DMS153 (cell line): ENCODE measurements around the gene FILIP1L.
A peak's percentile ranks its signal among the peaks of the same experiment; 100 is the strongest.

Experiments used
- DNase-seq: peaks from one replicate; lab custom pipeline; 2025; lab: John Stamatoyannopoulos, UW

FILIP1L gene

DNA sequence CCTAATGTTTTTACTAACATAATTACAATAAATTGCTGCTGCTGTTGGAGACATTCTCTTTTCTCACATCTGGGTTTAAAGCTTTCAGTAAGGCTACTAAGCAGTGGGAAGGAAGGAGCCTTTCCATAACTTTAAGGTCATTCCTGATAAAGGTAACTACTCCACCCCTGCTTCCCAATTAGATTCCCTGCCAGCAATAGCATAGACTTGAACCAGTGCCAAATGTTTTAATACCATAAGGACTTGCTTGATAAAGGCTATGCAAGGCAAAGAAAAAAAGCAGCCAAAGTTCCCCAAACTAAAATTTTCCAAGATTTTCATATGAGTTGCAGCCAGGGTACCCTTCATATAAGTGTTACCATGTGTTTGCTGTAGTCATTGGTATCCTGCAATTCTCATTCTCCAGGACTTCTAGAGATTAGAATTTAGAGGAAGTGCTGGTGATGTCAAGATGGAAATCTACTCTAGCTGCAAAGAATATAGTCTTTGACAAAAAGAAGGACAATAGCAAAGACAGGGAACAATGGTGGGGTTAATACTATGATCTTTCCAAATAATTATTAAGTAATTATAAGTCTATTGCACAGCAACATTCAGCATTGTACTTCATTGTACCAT is 106.1 kb downstream of the FILIP1L start:
- no peak for DNase-seq

DNA sequence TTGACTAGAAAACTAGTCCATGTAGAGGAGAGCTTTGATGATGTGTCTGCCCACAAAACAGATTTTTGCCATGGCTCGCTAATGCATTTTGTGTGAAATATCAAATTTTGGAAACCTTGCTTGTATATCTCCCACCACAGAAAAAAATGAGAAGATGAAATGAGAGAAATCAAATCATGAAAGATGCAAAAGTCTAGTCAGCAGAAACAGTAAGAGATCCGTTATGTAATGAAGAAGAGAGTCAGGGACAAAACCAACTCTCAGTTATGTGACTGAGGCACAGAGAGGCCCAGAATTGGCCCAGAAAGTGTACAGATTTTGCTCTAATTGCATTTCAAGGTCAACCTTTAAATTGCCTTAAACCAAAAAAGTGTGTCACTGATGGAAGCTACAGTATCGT is 107.0 kb downstream of the FILIP1L start:
- no peak for DNase-seq

DNA sequence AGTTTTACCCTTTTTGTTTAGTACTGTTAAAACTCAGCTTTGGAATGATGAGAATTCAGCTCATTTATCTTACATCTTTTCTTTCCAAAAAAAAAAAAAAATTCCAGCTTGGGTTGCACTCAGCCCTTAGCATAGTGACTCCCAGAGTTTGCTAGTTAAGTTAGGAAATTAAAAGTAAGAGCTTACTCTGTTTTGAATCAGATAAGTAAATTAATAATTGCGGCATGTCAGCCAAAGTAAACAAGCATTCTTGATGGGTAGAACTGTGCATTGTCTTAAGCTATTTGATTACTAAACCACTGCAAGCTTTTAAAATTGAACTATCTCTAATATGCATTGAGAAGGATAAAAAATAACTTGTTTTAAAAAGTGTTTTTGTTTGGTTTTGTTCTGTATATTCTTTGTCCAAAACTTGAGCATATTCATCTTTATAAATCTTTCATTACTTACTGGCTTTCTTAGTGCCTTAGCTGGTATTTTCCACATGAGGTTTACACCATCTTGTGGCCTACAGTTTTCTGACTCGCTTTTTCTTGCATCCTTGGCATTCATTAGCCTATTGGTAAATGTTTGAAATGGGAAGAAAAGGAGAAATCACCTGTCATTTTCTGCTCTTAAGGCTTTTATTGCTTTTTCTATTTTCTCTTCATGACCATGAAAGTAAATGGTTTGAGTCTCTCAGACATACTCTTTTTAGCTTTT is 107.6 kb downstream of the FILIP1L start:
- DNase-seq = no peak

DNA sequence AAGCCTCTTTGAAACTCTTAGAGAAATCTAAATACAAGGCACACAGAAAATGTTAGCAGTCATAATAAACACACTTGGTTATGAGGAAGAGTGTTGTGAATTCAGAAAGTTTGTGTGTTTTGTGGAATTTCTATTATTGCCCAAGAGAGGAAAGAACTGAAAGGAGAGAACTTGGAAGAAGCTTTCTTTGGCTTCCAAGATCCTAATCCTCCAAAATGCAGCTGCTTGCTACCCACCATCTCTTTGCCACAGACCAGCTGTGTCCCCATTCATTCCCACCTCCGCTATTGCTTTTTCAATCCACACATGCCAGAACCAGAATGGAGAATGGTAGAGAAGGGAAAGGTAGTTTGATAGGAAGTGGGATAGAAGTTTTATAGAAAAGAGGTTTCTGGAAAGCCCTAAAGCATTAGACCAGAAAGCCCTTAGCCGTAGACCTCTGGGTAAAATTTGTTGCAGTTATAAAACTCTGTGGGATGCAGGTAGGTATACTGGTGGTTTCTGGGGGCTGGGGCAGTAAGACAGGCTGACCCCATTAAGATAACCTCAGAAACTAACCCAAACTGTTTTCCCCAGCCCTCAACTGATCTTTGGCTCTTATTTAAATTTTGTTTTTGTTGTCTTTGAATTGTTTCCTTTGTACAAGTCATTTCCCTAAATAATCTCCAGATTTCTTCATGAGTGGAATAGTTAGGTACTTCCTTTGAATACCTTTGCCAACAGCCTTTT is 108.5 kb downstream of the FILIP1L start:
- no peak for DNase-seq

DNA sequence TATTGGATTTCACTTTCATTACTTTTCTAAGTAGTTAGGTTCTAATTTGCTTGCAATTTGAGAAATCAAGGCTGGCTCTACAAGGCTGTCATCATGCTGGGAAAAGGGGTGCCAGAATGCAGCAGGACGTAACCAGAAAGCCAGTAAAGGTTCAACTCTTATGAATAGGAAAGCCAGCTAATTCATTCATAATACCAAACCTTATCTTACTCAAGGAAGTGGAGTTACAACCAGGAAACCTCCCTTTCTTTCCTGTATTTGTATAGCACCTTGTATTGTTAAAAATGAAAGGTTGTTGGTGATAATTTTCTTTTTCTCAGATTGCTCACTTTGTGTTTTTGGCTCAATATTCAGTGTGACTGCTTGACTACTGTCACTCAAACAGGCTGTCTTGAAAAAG is 109.4 kb downstream of the FILIP1L start:
- no peak for DNase-seq

DNA sequence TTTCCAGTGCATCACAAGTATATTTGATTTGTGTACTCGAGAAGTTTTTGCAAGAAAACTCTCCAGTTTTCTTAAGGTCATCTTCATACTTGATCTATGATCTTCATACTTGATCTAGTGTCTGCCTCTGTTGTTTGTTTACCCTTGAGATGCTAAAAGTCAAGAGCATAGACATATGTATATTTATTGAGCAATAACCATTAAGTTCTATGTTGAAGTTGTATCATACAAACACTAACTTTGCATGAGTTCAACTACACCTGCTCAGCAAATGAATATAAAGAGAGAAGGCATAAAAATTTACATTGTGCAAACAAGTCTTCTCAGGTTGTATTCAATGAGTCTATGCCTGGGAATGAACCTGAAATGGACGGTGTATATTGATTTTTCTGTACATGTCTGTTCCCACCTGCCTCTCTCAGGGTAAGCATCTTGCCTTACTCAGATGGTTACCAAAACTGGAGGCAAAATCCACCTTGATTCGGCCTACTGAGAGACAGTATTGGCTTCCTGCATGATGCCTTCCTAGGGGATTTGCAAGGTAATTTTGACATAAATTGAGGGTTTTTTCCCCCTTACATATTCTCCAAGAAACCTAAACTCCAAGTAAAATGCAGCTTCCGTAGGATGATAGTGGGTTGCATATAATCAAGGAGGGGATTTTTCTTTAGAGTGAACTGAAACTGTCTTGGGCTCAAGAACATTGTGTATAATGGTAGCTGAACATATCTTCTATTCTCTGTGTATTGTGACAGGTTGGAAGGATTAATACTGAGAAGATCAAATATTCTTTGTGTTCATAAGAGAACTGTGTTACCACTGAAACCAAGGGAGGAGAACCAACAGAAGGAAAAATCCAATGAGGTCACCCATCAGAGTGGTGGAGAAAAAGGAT is 110.4 kb downstream of the FILIP1L start:
- DNase-seq = peak; percentile 71

DNA sequence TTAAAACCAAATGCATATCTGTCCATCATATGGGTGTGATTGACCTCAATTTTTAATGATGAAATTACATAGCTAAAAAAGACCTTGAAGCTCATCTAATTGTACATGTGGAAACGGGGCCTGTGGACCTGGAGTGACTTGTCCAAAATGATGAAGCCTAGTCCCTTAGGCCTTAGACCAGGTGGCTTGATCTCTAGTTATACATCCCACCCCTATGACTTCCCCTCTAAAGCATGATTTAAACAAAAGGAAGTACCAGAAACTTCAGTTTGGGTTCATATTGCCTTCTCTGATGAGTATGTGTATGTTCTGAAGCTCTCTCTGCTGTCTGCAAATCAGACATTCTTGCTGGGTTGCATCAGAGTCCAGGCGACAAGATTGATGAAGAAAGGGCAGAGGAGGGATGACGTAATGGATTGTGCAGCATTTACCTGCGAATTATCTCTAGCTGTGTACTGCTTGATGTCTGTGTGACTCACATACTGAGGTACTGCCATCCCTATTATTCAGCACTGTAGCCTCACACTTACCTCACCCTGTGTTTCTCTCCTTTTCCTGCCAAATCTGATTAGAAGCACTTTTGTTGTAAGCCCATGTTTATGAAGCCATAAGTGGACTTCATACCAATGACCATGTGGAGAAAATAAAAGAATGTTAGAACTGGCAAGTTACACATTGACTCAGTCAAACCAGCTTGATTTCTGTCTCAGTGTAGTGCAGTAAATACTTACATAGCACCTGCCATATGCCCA is 111.5 kb downstream of the FILIP1L start:
- DNase-seq = peak; percentile 65

DNA sequence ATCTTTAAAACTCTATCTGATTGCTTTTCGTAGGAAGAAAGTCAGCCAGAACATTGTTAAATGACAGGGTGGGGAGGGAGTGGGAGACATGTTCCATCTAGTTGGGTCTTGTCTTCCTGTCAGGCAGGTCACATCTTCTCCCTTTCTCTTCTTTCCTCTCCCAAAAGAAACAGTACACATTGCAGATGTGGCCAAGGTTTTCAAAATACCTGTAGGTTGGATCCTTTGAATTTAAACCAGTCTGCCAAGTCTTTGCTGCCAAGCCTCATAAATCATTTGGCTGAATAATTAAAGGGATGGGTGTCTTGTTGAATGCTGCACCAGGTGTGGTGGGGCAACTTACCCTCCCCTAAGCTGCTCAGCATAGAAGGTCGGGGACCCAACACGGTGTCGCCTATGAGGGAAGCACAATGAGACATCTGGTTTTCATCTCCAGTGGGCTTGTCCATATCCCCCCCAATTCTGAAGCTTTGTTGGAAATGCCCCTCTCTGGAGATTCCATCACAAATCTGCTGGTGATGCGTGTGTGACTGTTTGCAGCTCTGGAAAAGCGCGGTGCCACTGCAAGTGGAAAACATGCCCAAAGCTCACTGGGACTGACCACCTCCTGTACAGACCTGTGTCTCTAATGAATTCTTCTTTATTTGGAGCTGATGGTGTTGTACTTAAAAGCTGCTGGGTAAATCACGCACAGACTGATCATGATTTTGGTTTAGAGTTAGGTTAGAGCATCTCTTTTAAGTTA is 112.6 kb downstream of the FILIP1L start:
- peak; percentile 46 for DNase-seq

DNA sequence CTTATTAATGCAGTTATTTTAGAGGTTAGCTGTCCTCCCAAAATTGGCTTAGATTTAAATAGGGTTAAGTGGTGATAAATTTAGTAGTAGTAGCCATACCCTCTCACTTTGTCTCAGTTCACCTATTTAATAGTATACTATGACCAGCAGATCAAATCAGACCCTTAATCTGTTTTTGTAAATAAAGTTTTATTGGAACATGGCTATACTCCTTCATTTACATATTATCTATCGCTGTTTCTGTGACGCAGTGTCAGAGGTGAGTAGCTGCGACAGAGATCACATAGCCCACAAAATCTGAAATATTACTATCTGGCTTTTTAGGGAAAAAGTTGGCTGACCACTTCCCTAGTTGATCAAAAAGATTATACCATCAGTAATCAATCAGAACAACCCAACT is 113.2 kb downstream of the FILIP1L start:
- DNase-seq = no peak

DNA sequence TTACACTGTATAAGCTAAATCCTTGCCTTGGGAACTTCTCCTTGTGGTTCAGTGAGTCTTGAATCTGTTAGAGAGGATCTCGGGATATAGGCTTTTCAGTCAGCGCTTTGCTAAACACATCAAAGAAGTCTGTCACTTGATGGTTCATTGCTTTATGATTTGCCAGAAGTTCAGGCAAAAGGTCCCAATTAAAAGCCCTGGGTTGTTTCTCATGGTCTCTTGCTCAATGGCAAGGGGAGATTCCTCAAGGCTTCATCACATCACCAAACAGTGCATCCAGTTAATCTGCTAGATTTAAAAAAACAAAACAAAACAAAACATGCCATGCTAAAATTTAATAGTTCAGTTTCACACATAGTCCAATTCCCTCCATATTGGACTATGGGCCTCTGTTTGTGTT is 114.8 kb downstream of the FILIP1L start:
- DNase-seq = no peak

DNA sequence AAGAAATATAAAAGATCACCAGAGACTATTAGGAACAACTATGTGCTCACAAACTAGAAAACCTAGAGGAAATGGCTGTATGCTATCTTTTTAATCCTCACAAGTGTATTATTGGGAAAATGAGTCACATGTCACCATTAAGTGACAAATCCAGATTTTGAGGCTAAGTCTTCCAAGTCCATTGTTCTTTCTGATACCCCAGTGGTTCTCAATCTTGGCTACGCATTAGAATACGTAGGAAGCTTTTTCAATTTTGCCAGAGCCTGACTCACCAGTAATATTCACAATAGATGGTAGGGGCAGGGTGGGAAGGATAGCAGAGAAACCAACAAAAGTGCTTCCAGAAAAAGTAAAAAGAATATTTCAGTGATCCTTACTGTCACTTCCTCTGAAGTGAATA is 117.0 kb downstream of the FILIP1L start:
- DNase-seq = no peak

DNA sequence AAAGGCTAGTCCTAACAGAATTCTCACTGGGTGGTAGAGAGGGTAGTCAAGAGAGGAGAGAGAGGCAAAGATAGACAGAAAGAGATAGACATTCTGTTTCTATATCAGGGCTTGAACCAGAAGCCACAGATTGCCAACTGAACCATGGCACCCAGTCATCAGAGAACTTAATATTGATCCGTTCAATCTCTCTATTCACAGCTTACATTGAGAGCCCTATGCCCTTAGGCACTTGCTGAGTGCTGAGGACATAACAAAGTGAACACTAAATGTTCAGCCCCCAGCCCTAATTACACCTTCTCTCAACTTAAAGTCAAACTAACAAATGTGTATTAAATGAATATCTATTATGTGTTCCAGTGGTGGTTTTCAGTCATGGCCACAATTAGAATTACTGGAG is 124.1 kb downstream of the FILIP1L start:
- no peak for DNase-seq

DNA sequence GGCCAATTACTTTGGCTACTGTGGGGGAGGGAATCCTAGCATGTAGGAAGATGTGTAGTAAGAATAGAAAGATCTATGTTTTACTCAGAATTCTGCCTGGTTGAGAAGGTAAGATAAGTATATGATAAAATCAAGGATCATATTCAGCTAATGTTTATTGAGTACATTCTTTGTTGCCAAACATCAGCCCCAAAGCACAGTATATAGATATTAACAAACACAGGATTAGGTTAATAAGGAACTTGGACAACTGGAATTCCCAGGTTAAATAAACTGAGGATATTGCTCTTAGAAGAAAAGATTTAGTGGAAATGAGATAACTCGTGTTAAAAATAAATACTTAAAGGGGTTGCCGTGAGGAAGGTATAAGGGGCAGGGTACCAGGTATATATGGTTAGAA is 129.6 kb downstream of the FILIP1L start:
- no peak for DNase-seq

DNA sequence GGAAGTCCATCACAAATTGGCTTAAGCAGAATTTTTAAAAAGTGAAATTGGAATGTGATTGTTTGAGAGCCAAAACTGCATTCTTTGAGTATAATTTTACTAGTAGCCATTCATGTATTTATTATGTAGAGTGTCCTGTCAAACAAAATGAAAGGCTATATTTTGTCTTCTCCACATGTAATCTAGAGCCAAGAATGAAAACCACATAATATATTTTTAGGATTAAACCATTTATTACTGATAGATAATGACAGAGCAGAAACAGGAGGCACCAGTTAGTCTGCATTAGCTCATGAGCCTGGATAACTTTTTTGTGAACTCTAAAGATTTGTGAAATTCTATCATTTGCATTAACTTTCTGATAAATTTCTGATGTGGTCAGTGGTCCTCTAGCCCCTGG is 130.2 kb downstream of the FILIP1L start:
- DNase-seq = no peak

DNA sequence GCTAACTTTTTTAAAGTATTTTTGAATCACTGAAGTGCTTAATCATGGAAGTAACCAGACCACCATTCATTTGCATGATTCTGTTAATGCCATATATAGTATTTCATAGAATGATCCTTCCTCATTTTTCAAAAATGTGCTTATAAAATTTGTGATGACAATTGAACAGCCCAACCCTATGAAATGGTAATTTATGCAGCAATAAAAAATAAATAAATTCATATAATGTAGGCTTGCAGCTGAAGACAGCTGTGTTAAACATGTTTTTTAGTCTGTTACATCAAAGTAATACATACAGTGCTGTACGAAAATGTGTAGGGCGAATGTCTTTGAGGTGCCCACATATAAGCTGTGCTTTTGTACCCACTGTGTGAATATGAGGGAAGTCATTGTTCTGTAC is 131.7 kb downstream of the FILIP1L start:
- DNase-seq = no peak

DNA sequence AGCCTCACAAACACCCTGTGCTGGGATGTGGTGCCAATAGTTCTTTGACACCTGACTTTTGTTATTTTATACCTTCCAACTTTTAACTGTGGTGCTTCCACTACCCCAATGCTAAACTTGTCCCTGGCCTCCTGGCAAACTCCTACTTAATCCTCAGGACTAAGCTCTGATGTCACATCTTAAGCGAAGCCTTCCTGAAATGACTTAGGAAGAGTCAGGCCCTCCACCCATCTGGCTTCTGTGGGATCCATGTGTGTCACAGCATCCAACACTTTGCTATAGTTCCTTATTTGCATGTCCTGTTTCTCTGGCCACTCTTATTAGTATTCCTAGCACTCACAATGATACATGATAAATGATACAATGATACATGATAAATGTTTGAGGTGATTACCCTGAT is 133.2 kb downstream of the FILIP1L start:
- DNase-seq = no peak

DNA sequence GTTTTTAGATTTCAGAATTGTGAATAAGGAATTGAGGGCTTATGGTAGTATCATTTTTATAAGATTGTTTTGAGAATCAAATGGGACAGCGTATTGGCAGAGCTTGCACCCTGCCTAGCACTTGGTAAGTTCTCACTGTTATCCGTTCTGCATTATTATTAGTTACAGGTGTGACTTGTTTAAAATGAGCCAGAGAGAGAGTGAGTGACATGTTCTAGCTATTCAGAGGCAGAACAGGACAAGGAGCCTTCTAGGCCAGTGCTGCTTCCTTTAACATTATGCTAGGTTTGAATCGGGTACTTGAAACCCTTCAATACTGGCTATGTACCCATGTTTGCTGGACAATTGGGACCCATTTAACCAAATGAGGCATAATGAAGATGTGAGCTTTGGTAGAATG is 133.7 kb downstream of the FILIP1L start:
- no peak for DNase-seq

DNA sequence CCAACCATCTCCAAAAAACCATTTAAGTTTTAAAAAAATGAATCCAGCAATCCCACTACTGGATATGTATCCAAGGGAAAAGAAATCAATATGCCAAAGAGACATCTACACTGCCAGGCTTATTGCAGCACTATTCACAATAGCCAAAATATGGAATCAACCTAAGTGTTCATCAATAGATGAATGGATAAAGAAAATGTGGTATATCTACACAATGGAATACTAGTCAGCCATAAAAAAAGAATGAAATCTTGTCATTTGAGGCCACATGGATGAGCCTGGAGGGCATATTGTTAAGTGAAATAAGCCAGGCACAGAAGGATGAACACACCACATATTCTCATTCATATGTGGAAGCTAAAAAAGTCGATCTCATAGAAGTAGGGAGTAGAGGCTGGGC is 136.1 kb downstream of the FILIP1L start:
- DNase-seq = no peak

DNA sequence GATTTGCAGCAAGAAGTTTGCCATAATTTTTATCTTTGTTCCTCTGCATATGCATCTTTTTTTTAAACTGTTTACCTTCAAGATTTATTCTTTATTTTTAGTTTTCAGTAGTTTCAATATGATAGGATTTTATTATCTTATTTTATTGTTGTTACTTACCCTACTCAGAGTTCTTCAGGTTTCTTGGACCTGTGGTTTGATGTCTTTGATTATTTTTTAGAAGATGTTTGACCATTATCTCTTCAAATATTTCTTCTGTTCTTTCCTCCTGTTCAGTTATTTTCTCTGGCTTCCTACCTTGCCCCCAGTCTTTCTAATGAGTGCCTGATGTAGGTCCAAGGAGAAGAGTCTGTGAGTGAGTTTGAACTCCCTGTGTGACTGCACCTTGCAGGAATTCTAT is 137.7 kb downstream of the FILIP1L start:
- DNase-seq = no peak

DNA sequence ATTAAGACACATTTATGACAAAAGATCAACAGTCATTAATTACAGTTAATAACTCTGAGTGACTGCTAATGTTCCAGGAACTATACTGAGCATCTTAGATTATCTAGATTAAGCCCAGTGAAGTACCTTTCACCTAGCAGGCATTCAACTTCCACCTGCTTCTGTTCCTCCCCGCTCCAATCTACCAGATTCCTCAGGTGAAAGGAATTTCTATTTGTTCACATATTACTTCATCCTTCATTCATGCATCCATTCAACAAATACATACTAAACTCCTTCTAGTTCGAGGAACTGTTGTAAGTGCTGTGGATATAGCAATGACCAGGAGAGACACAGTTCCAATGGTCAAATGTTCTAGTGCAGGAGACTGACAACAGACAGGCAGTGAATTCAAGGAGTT is 139.3 kb downstream of the FILIP1L start:
- no peak for DNase-seq
